Subcutaneous abdominal adipose tissue (tissue), 5 donors: Measurements from ENCODE around the gene SYCP3.

ENCODE experiments used
- H3K27ac ChIP-seq: one replicate; pipeline ENCODE4 v1.7.0; 2013; ENCODE audit warnings: low read depth, mild to moderate bottlenecking, inconsistent platforms, low read length, moderate library complexity
- H3K27me3 ChIP-seq, 5 donors: one replicate each; pipeline ENCODE4 v1.7.0; 2013; ENCODE audit warnings: low read length in 5 of 5, inconsistent platforms in 1 of 5; ENCODE audit not compliant: control insufficient read depth in 5 of 5, insufficient read depth in 4 of 5
- H3K36me3 ChIP-seq, 5 donors: one replicate each; pipeline ENCODE4 v1.7.0; 2013; ENCODE audit warnings: low read length in 5 of 5; ENCODE audit not compliant: control insufficient read depth in 5 of 5, insufficient read depth in 5 of 5
- H3K4me1 ChIP-seq, 5 donors: one replicate each; pipeline ENCODE4 v1.7.0; 2013; ENCODE audit warnings: low read length in 5 of 5, mild to moderate bottlenecking in 3 of 5, moderate library complexity in 1 of 5; ENCODE audit not compliant: control insufficient read depth in 5 of 5, insufficient read depth in 5 of 5
- H3K4me3 ChIP-seq, 5 donors: one replicate each; pipeline ENCODE4 v1.7.0; 2013; ENCODE audit warnings: low read length in 5 of 5, low read depth in 1 of 5
- H3K9ac ChIP-seq, 5 donors: one replicate each; pipeline ENCODE4 v1.7.0; 2013; ENCODE audit warnings: low read length in 5 of 5, mild to moderate bottlenecking in 4 of 5, moderate library complexity in 3 of 5
- H3K9me3 ChIP-seq, 5 donors: one replicate each; pipeline ENCODE4 v1.7.0; 2013; ENCODE audit warnings: low read length in 5 of 5; ENCODE audit not compliant: control insufficient read depth in 5 of 5
- donor health status: healthy.
- donor health status: healthy.
- donor health status: healthy.
- donor health status: healthy.
- donor health status: healthy.

Gene SYCP3

GRCh38 chr12:101703487-101703886 lies 35.8 kb downstream of the SYCP3 start:
- H3K27ac ChIP-seq: no peak overlapping the region
- no peak overlapping the region for H3K9ac ChIP-seq
- H3K36me3 ChIP-seq: no peaks in the 10 kb centered on the region
- no peaks in the 10 kb centered on the region for H3K27me3 ChIP-seq
- no peaks in the 10 kb centered on the region for H3K9me3 ChIP-seq
- no peak overlapping the region for H3K4me3 ChIP-seq
- H3K4me1 ChIP-seq: peaks cover 0 to 31% (median 24%) of the 10 kb centered on the region in 5 donors

GRCh38 chr12:101700299-101700820 lies 38.9 kb downstream of the SYCP3 start:
- H3K36me3 ChIP-seq: no peaks in the 10 kb centered on the region
- H3K9ac ChIP-seq: peak overlapping the region in 1 of 5 donors; percentile 25
- no peaks in the 10 kb centered on the region for H3K27me3 ChIP-seq
- peaks cover 0 to 41% (median 40%) of the 10 kb centered on the region in 5 donors for H3K4me1 ChIP-seq
- H3K27ac ChIP-seq: peak overlapping the region; percentile 13
- no peaks in the 10 kb centered on the region for H3K9me3 ChIP-seq
- no peak overlapping the region for H3K4me3 ChIP-seq

GRCh38 chr12:101698800-101699347 lies 40.4 kb downstream of the SYCP3 start:
- peak overlapping the region; percentile 96 for H3K27ac ChIP-seq
- H3K36me3 ChIP-seq: no peaks in the 10 kb centered on the region
- peak overlapping the region in 4 of 5 donors; percentile 81 to 91 (median 88) for H3K9ac ChIP-seq
- peaks cover 0 to 41% (median 40%) of the 10 kb centered on the region in 5 donors for H3K4me1 ChIP-seq
- H3K4me3 ChIP-seq: peak overlapping the region; percentile 71 to 97 (median 86)
- no peaks in the 10 kb centered on the region for H3K9me3 ChIP-seq
- H3K27me3 ChIP-seq: no peaks in the 10 kb centered on the region

GRCh38 chr12:101697930-101698799 lies 41.1 kb downstream of the SYCP3 start:
- Histone ChIP-seq H3K27ac (peak overlapping the region; percentile 96), H3K9ac (peak overlapping the region; percentile 66 to 91 (median 87)), H3K4me1 (peaks cover 0 to 41% (median 40%) of the 10 kb centered on the region in 5 donors)

GRCh38 chr12:101697197-101697929 lies 41.9 kb downstream of the SYCP3 start, which contains the start of gene CHPT1:
Gene CHPT1 (plus strand): TSS chr12:101697640. CDS start chr12:101697862, 222 bp downstream.
- Histone ChIP-seq H3K4me3 (peak within 1 kb of the TSS; percentile 77 to 97 (median 86)), H3K36me3 (no peaks in the 10 kb centered on the region), H3K9me3 (no peaks in the 10 kb centered on the region), H3K27ac (peak within 1 kb of the TSS; percentile 96), H3K27me3 (no peaks in the 10 kb centered on the region), H3K4me1 (peaks cover 0 to 41% (median 37%) of the 10 kb centered on the region in 5 donors), H3K9ac (peak within 1 kb of the TSS; percentile 81 to 91 (median 87))

More at GRCh38 chr12:101697930-101698799, 41.1 kb downstream of the SYCP3 start:
- no peaks in the 10 kb centered on the region for H3K9me3 ChIP-seq
- peak overlapping the region; percentile 71 to 97 (median 86) for H3K4me3 ChIP-seq
- H3K27me3 ChIP-seq: no peaks in the 10 kb centered on the region
- H3K36me3 ChIP-seq: no peaks in the 10 kb centered on the region

GRCh38 chr12:101696251-101697196 lies 42.7 kb downstream of the SYCP3 start:
- Histone ChIP-seq H3K9ac (peak overlapping the region; percentile 57 to 87 (median 81)), H3K27me3 (no peaks in the 10 kb centered on the region), H3K27ac (peak overlapping the region; percentile 88), H3K4me3 (peak overlapping the region; percentile 77 to 97 (median 86)), H3K36me3 (no peaks in the 10 kb centered on the region), H3K4me1 (peaks cover 0 to 40% (median 35%) of the 10 kb centered on the region in 5 donors), H3K9me3 (no peaks in the 10 kb centered on the region)

GRCh38 chr12:101695706-101696105 lies 43.6 kb downstream of the SYCP3 start:
- H3K4me3 ChIP-seq: no peak overlapping the region
- H3K27me3 ChIP-seq: no peaks in the 10 kb centered on the region
- H3K9me3 ChIP-seq: no peaks in the 10 kb centered on the region
- H3K9ac ChIP-seq: no peak overlapping the region
- peaks cover 0 to 34% (median 29%) of the 10 kb centered on the region in 5 donors for H3K4me1 ChIP-seq
- no peak overlapping the region for H3K27ac ChIP-seq
- no peaks in the 10 kb centered on the region for H3K36me3 ChIP-seq

- H3K4me1 ChIP-seq: peaks cover 0 to 31% (median 29%) of the 10 kb centered on the region in 5 donors
- no peak overlapping the region for H3K27ac ChIP-seq
- no peak overlapping the region for H3K4me3 ChIP-seq
- H3K36me3 ChIP-seq: no peaks in the 10 kb centered on the region
- H3K9me3 ChIP-seq: no peaks in the 10 kb centered on the region
- H3K27me3 ChIP-seq: no peaks in the 10 kb centered on the region
- H3K9ac ChIP-seq: no peak overlapping the region
Observed at GRCh38 chr12:101694986-101695385, 44.3 kb downstream of the SYCP3 start.

GRCh38 chr12:101694297-101694848 lies 44.9 kb downstream of the SYCP3 start:
- Histone ChIP-seq H3K4me3 (no peak overlapping the region), H3K9ac (no peak overlapping the region), H3K4me1 (peaks cover 0 to 27% (median 25%) of the 10 kb centered on the region in 5 donors), H3K27me3 (no peaks in the 10 kb centered on the region), H3K9me3 (no peaks in the 10 kb centered on the region), H3K27ac (no peak overlapping the region), H3K36me3 (no peaks in the 10 kb centered on the region)
